ENCODE results near the gene OCA2. TPM values are rescaled to one million over a fixed set of nuclear protein-coding genes. Genes with fewer than 3 reads are reported as not detected.

OCA2 gene
- total and polyA plus RNA-seq, 2 donors from 2014 or later: 0.45 to 2.5 TPM

DNA sequence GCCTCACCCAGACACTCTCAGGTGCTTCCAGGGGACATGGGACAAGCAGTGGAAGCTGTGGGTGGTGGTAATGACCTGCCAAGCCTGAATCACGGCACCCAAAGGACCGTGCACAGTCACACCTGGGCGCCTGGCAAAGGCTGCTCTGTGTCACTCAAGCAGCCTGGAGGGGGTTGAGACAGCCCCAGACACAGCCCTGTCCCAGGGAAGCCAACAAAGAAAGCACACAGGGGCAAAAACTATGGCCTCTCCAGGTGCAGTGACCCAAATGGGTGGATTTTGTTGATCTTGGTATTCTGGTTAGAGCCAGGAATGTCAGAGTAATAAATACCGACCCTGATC, 15.0 kb upstream of the OCA2 start:
- DNase-seq: no peak
- no peak for TF ChIP-seq CTCF (IDR thresholded peaks at IDR 0.05; ENCODE audit: borderline replicate concordance, extremely low read depth, insufficient read depth)
- intact Hi-C loops (cut with DNase I): no loop called here
- H3K27ac ChIP-seq (ENCODE audit: low read depth in 2 of 2, low read length in 2 of 2): no peak overlapping the region
- peaks cover 7 to 47% (median 30%) of the 10 kb centered on the region in 3 donors for H3K36me3 ChIP-seq (ENCODE audit: control insufficient read depth in 2 of 3, insufficient read depth in 3 of 3, low read length in 3 of 3)
- H3K9ac ChIP-seq (ENCODE audit: low read length in 3 of 3): no peak overlapping the region
- H3K4me3 ChIP-seq (ENCODE audit: low read length in 3 of 3): no peak overlapping the region
- H3K27me3 ChIP-seq (ENCODE audit: control insufficient read depth, insufficient read depth, low read length): no peaks in the 10 kb centered on the region
- no peaks in the 10 kb centered on the region for H3K4me1 ChIP-seq (ENCODE audit: control insufficient read depth in 2 of 3, insufficient read depth in 2 of 3, low read depth in 1 of 3, low read length in 3 of 3)
- no peak for FAIRE-seq
- no peaks in the 10 kb centered on the region for H3K9me3 ChIP-seq (ENCODE audit: control insufficient read depth in 2 of 3, insufficient read depth in 1 of 3, low read length in 3 of 3)

DNA sequence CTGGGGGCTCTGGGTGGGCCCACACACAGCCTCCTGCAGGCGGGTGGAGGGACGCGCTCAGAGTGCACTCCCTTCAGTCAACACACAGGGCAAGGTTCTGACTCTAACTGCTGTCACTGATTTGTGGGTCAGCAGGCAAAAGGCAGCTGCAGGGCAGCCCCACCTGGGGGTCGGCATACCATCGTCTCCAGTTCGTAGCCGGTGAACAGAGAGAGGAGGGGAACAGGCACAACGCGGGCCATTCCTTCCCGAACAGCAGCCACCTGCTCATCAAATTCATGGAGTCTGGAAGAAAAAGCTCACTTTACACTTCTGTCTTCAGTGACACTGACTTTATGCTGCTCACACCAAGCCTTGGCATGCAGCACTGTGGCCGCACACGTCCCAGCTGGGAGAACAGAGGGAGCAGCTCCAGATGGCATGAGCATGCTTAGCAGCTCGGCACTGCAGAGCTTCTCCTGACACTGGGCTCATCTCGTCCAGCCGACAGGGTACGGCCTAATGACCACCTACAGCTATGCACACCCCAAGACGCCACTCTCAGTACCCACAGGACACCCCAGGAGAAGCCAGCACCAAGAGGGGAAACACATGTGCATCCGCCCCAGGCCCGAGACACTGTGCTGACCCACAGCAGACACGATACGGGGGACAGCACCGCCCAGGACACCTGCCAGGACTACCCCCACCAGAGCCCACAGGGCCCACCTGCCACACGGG, 14.4 kb upstream of the OCA2 start:
- intact Hi-C loops (cut with DNase I): no loop called here
- FAIRE-seq: no peak
- H3K9me3 ChIP-seq (ENCODE audit: control insufficient read depth in 2 of 3, insufficient read depth in 1 of 3, low read length in 3 of 3): no peaks in the 10 kb centered on the region
- no peaks in the 10 kb centered on the region for H3K4me1 ChIP-seq (ENCODE audit: control insufficient read depth in 2 of 3, insufficient read depth in 2 of 3, low read depth in 1 of 3, low read length in 3 of 3)
- H3K27me3 ChIP-seq (ENCODE audit: control insufficient read depth, insufficient read depth, low read length): no peaks in the 10 kb centered on the region
- DNase-seq: peak in 3 of 5 donors; percentile 29 to 43 (median 34)
- no peak overlapping the region for H3K9ac ChIP-seq (ENCODE audit: low read length in 3 of 3)
- H3K27ac ChIP-seq (ENCODE audit: low read depth in 2 of 2, low read length in 2 of 2): no peak overlapping the region
- no peak for TF ChIP-seq CTCF (IDR thresholded peaks at IDR 0.05; ENCODE audit: borderline replicate concordance, extremely low read depth, insufficient read depth)
- H3K4me3 ChIP-seq (ENCODE audit: low read length in 3 of 3): no peak overlapping the region
- peaks cover 7 to 47% (median 30%) of the 10 kb centered on the region in 3 donors for H3K36me3 ChIP-seq (ENCODE audit: control insufficient read depth in 2 of 3, insufficient read depth in 3 of 3, low read length in 3 of 3)

- intact Hi-C loops (cut with DNase I): no loop called here
- H3K9ac ChIP-seq (ENCODE audit: low read length in 3 of 3): no peak overlapping the region
- H3K4me1 ChIP-seq (ENCODE audit: control insufficient read depth in 2 of 3, insufficient read depth in 2 of 3, low read depth in 1 of 3, low read length in 3 of 3): no peaks in the 10 kb centered on the region
- no peak for FAIRE-seq
- H3K27ac ChIP-seq (ENCODE audit: low read depth in 2 of 2, low read length in 2 of 2): no peak overlapping the region
- no peaks in the 10 kb centered on the region for H3K9me3 ChIP-seq (ENCODE audit: control insufficient read depth in 2 of 3, insufficient read depth in 1 of 3, low read length in 3 of 3)
- no peak for DNase-seq
- H3K4me3 ChIP-seq (ENCODE audit: low read length in 3 of 3): no peak overlapping the region
- H3K27me3 ChIP-seq (ENCODE audit: control insufficient read depth, insufficient read depth, low read length): no peaks in the 10 kb centered on the region
- peaks cover 7 to 46% (median 30%) of the 10 kb centered on the region in 3 donors for H3K36me3 ChIP-seq (ENCODE audit: control insufficient read depth in 2 of 3, insufficient read depth in 3 of 3, low read length in 3 of 3)
- TF ChIP-seq CTCF (IDR thresholded peaks at IDR 0.05; ENCODE audit: borderline replicate concordance, extremely low read depth, insufficient read depth): no peak
These were observed 13.8 kb upstream of the OCA2 start for GRCh38 chr15:28112962-28113361.
